Kidney glomerular epithelial cell (primary cell): ENCODE data around the gene SYT3.
"Not testable (repeated sequence)": the region's sequence is repeated elsewhere in the genome, so short reads cannot be mapped to it uniquely, and the experiment has no call there.

ENCODE experiments used
- DNase-seq: peaks from one replicate; lab custom pipeline; 2025; lab: John Stamatoyannopoulos, UW

Gene SYT3

DNA sequence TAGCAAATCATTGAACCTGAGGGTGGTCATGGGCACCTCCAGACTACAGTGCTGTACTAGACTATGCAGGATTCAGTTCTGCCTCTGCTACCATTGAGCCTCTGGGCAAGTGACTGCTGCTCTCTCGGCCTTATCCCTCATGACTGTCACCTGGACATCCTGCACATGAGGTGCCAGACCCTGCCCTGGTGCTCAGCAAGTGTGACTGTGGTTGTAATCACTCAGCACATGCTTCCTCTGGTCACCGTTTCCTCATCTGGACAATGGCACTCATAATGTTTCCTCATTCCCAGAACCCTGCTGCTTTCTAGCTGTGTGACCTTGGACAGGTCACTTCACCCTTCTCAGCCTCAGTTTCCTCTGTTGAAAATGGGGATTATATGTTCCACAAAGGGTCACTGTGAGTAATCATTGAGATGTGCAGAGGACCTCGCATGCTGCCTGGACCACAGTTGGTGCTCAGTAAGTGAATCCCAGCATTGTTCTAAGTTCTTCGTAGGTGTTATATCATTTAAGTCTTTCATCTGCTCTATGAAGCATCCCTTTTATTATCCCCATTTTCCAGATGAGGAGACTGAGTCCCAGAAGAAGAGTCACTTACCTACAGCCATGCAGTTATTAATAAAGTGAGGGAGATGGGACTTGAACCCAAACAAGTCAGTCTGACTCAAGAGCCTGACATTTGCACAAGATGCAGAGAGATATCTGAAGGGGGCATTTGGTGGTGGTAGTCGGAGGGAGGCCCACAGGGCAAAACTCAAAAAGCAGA is 3.2 kb downstream of the SYT3 start:
- no peak for DNase-seq

DNA sequence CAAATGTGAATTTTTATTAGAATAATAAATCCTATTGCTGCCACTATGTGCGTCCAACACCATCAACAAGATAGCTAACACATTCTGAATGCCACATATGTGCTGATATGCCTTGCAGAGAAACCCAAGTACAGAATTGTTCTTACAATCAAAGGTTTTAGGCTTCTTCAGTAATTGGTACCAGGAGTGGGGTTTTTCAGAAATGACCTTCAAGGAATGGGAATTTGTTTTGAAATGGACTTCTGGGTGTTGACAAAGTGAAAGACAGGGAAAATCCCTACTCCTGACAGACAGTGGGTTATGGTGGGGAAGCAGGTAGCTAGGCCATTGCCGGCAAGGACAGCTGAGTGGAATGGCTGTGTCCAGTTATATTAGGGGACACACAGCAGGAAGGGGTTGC is 5.7 kb downstream of the SYT3 start:
- DNase-seq, result no peak

DNA sequence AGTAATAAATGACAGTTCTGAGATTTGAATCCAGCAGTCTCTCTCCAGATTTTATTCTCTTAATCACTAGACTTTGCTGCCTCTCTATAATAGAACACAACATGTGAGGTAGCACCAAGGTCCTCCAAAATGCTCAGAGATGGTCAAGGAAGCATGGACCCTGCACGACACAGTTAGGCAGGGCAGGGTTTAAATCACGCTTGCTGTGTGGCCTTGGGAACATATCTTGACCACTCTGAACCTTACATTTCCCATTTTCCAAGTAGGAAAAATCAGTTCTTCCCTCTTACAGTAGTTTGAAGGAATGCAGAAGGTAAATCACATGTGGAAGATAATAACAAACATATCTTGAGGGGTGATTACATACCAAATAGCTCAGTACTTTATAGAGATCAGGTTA is 6.3 kb downstream of the SYT3 start:
- no peak for DNase-seq

DNA sequence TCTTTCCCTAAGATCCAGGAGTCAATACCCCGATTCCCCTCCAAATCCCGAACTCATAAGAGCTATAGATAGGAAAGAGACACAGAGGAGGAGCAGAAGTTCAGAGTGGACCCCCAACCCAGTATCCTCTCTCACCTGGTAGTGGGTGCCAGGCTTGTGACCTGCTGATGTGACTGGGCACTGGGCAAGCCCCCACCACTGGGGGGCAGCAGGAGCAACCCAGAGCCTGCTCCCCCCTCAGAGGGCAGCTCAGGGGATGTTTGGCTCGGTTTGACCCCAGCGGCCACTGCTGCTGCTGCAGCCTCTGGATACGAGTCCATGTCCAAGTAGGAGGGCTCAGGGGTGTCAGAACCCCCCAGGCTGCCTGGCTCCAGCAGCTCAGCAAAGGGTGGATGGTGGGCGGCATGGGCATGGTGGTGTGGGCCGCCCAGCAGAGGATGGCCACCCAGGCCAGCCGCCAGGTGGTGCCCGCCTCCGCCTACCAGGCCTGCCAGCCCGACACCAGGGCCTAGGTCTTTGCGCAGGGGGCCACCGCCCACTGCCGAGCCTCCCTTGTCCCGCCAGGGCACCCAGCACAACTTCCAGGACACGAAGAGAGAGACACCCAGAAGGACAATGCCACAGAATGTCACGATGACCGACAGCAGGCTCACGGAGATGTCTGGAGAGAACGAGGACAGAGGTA is 7.4 kb downstream of the SYT3 start:
- DNase-seq, result no peak

DNA sequence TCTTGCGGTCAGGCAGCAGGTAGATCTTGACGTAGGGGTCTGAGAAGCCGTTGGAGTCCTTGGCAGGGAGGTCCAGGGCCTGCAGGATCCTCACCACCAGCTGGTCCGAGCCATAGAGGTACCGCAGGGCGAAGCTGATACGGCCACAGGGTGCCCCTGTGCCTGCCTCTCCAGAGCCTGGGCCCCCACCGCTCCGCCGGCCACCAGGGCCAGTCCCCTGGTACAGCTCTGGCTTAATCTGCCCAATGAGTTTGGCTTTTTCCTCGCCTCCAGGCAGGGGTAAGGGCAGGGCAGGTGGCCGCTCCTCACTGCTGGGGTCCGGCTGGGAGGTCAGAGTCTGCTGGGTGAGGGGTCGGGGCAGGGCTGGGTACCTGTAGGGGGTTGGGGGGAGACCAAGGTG is 9.9 kb downstream of the SYT3 start:
- DNase-seq, result no peak

DNA sequence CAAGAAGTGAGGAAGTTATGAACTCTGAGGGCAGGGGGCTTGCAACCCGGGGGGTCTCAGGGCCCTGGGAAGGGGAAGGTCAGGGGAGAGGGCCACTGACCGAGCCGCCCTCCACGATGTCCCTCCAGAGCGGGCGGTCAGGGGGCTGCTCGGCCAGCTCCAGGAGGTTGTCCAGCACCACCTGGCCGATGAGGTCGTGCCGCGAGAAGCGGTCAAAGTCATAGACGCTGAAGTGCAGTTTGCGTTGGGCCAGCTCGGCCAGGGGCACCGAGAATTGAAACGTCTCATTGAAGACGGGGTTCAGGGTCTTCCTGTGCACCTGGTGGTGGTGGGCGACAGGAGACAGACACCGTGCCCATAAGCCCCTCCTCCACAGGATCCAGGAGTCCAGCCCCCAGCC is 10.5 kb downstream of the SYT3 start:
- no peak for DNase-seq

DNA sequence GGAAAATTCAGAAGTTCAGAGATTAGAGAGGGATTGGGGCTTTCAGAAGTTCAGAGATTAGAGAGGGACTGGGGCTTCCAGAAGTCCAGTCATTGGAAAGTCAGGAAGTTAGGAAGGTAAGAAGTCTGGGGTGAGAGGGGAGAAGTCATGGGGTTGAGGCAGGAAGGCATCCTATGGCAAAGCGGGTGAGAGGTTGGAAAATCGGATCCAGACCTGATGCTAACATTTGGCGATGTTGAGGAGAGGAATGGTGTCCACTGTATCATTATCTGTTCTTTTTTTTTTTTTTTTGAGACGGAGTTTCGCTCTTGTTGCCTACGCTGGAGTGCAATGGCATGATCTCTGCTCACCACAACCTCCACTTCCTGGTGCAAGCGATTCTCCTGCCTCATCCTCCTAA is 11.1 kb downstream of the SYT3 start:
- no peak for DNase-seq

DNA sequence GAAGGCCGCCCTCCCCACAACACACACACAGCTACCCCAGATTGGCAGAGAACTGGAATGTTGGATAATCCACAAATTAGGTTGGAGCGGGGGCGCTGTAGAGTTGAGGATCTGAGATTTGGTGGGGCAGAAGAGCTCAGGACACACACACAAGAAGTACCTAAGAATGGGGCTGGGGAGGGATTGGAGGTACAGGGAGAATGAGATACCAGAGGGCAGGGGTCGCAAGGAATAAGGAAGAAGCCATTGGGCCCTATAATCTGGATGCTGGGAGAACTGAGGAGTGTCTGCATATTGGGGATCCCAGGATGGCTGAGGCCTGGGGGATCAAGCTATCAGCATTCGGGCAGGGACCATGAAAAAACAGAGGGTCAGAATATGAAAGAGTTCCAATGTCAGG is 11.5 kb downstream of the SYT3 start:
- DNase-seq, result no peak

DNA sequence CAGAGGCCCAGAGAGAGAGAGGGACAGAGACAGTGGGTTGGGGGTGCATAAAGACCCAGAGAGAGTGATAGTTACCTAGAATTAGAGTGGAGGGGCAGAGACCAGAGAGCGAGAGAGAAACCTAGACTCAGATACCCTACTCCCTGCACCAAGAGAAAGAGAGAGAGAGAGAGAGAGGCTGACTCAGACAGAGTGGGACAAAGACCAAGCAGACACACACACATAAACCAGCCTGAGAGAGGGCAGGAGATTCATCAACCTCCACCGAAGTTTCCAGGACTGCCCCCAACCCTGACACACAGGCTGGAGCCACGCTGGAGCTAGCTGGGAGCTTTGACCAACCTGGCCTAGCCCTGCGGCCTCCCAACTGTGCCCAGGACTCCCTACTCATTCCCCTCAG is 12.9 kb downstream of the SYT3 start:
- no peak for DNase-seq

DNA sequence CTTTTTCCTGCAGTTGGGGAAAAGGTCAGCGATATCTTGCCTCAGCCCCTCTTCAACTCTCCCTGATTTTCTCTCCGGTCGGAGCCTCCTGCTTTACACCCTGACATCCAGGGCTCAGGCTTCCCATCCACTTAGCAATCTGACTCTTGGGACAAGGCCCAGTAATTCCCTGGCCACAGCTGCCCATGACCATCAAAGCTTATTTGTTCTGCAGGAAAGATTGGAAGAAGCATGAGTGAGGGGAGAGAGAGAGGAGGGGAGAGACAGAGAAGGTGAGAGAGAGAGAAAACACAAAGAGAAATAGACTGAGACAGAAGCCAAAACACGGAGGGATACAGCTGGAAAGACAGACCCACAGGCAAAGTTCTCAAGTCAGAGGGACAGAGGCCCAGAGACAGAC is 13.7 kb downstream of the SYT3 start:
- DNase-seq, result no peak

DNA sequence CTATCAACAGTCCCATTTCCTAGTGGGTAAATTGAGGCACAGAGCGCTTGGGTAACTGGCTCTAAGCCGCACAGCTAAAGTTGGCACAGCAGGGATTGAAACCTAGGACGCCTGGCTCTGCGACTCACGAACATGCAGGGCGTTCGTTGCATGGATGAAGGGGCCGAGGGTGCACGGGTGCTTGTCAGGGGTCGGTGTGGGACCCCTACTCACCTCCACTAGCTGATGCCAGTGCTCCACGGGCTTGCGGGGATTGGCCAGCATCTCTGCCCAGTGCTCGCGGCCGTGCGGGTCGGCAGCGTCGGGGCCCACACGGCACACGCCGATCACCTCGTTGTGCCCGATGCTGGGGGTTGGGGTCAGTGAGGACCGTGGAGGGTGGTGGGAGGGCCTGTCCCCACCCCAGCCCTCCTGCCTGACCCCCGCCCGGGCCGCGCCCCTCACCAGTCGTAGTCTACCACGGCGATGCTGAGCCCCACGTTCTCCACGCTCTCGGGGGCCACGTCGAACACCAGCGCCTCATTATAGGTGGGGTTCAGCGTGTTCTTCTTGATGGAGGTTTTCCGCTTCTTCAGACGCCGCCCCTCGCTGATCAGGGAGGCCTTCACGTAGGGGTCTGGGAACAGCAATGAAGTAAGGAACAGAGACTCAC is 14.6 kb downstream of the SYT3 start:
- DNase-seq, result no peak

DNA sequence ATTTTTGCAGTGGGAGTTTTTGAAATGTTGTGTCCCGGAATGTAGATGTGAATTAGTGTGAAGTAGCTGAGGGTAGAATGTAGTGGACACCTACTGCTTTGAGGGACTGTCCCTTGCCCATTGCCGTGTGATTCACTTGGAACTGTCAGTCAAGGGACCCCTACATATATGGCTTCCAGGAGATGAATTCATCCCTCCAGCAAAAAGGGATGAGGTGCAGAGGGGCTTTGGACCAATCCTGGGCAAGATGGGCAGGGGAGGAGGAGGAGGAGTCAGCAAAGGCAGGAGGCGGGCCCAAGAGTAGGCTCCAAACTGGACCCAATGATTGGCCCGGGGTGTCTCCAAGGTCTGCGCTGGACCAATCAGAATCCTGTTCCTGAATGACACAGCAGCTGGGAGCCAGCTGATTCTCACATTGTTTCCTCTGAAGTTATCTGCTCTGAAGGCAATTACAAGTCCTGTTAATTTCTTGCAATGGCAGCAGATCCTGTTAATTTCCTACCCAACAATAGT is 19.2 kb downstream of the SYT3 start:
- DNase-seq, result not testable (repeated sequence)

DNA sequence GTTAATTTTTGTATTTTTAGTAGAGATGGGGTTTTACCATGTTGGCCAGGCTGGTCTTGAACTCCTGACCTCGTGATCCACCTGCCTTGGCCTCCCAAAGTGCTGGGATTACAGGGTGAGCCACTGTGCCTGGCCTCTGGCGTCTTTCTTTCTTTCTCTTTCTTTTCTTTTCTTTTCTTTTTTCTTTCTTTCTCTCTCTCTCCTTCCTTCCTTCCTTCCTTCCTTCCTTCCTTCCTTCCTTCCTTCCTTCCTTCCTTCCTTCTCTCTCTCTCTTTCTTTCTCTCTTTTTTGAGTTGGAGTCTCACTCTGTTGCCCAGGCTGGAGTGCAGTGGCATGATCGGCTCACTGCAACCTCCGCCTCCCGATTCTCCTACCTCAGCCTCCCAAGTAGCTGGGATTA is 20.5 kb downstream of the SYT3 start:
- not testable (repeated sequence) for DNase-seq

DNA sequence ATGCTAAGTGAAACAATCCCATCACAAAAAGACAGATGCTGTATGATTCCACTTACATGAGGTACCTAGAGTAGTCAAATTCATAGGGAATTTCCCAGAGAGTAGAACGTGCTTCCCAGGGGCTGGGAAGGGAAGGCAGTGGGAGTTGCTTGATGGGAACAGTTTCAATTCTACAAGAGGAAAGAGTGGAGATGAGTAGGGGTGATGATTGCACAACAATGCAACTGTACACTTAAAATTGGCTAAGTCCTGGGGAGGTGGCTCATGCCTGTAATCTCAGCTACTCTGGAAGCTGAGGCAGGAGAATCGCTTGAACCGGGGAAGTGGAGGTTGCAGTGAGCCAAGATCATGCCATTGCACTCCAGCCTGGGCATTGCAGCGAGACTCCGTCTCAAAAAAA is 21.3 kb downstream of the SYT3 start:
- DNase-seq, result not testable (repeated sequence)

DNA sequence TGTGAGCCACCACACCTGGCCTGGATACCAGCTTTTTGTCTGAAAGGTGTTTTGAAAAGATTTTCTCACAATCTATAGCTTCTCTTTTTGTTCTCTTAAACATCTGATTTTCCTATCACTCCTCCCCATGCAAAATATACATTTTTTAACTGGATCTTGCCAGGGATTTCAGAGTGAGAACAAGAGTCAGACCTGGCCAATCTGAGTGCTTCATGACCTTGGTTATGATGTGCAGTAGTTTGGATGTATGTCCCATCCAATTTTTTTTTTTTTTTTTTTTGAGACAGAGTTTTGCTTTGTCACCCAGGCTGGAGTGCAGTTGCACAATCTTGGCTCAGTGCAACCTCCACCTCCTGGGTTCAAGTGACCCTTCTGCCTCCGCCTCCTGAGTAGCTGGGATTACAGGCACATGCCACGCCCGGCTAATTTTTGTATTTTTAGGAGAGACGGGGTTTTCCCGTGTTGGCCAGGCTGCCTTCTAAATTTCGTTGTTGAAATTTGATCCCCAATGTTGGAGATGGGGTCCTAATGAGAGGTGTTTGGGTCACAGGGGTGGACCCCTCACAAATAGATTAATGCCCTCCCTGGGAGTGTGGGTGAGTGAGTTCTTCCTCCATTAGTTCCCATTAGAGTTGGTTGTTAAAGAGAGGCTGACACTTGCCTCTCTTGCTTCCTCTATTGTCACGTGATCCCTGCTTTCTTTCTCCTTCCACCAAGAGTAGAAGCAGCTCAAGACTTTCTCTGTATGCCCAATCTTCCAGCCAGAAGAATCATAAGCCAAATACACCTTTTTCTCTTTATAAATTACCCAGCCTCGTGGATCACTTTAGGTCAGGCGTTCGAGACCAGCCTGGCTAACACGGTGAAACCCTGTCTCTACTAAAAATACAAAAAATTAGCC is 26.9 kb downstream of the SYT3 start:
- DNase-seq, result not testable (repeated sequence)

DNA sequence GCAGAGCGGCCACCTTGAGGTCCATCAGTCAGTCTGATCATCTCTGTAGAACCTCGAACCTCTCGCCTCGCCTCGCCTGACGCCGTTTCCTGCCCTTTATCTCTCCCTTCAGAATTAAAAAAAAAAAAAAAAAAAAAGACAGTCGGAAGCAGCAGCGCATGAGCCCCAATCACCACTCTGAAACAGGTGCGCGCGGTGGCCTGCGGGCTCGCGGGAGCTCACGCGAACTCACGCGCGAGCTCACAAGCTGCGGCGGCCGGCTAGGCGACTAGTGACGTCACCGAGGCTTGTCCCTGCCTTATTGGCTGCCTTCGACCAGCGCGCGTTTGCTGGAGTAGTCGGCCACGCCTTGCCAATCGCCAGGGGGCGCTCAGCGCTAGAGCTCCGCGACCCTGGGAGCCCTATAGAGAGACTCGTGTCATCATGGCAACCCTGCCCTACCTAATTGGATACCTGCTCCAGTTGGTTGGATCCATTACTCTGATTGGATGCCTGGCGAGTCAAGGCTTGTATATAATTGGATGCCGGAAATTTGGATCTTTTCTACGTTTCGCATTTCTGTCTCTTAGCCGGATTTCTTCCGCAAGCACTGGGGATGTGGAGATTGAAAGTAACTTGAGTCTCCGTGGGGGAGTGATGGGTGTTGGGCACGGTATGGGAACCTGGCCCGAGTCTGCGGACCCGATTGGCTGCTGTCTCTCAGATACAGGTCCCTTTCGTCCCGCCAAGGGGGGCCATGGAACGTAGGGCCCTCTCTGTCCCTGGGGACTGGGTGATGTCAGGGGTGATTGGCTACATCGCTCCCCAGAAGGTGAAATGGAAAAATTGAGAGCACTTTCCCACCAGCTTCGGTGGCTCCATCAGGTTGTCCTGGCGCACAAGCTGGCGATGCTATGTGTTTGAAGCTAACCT is 31.6 kb downstream of the SYT3 start:
- peak; percentile 54 for DNase-seq

DNA sequence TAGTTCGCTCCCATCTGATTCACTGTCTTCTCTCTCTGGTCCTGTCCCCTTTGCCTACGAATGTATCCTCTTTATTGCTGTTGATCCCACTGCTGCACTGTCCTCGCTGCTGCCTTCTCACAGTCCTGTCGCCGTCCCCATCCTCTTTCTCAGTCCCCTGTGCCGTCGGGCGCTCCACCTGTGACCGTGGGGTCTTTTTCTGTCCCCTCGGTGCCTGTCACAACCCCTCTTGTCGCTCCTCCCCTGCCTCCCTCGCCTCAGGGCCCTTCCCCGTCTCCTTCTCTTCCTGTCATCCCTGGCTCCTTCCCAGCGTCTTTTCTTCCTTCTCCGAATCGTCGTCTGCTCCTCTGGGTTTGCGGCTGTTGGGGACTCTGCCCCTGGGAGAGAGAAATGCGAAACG is 32.3 kb downstream of the SYT3 start:
- DNase-seq, result no peak

DNA sequence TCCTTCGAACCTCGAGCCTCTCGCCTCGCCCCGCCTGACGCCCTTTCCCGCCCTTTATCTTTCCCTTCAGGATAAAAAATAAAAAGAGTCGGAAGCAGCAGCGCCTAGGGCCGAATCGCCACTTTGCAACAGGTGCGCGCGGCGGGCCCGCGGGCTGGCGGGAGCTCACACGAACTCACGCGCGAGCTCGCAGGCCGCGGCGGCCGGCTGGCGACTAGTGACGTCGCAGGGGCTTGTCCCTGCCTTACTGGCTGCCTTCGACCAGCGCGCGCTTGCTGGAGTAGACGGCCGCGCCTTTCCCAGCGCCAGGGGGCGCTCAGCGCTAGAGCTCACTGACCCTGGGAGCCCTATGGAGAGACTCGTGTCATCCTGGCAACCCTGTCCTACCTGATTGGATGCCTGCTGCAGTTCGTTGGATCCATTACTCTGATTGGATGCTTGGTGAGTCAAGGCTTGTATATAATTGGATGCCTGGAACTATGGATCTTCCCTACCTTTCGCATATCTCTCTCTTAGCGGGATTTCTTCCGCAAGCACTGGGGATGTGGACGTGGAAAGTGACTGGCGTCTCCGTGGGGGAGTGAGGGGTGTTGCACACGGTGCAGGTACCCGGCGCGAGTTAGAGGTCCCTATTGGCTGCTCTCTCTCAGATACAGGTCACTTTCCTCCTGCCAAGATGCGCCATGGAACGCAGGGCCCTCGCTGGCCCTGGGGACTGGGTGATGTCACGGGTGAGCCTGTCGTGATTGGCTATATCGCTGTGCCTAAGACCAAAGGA is 33.4 kb downstream of the SYT3 start:
- peak; percentile 1 for DNase-seq

DNA sequence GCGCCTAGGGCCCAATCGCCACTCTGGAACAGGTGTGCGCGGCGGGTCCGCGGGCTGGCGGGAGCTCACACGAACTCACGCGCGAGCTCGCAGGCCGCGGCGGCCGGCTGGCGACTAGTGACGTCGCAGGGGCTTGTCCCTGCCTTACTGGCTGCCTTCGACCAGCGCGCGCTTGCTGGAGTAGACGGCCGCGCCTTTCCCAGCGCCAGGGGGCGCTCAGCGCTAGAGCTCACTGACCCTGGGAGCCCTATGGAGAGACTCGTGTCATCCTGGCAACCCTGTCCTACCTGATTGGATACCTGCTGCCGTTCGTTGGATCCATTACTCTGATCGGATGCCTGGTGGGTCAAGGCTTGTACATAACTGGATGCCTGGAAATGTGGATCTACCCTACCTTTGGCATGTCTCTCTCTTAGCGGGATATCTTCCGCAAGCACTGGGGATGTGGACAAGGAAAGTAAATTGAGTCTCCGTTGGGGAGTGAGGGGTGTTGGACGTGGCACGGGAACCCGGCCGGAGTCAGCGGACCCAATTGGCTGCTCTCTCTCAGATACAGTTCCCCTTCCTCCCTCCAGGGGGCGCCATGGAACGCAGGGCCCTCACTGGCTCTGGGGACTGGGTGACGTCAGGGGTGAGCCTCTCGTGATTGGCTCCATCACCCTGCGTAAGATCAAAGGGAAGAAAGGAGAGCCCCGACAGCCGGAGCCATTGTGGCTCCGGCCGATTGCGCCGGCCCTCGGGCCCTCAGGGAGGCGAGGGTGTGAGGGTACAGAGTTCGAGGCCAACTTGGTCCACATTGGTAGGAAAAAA is 35.2 kb downstream of the SYT3 start:
- DNase-seq, result not testable (repeated sequence)
